Measurements from ENCODE around the gene SPEF2.

DNA sequence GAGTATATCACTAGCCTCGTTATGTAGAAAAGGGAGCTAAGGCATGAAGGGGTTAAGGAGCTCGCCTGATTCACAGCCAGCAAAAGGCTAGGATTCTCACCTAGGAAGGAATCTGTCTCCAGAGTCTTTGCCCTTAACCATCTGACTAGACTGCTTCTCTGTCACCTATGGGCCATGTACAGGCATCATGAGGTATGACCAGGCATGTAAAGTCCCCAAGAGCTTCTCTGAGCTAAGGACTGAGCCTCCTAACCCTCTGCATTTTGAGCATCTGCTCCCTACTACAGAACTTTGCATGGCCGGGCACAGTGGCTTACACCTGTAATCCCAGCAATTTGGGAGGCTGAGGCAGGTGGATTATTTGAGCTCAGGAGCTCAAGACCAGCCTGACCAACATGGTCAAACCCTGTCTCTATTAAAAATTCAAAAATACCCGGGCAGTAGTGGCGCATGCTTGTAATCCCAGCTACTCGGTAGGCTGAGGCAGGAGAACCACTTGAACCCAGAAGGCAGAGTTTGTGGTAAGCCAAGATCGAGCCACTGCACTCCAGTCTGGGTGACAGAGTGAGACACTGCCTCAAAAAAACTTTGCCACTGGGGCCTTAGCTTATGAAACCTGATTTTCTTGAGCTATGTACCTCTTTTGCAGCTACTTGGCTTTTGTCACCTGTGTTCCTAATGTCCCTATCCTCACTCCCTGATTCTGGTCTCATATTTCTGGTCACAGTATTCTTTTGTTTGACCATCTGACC, 205.9 kb downstream of the SPEF2 start:
- no peak for TF ChIP-seq CTCF (conservative IDR thresholded peaks at IDR 0.05)
- TF ChIP-seq ZFX (IDR thresholded peaks at IDR 0.05) = no peak

Data from C4-2B (cell line).